Neural progenitor cell (in vitro differentiated cells): Measurements from ENCODE around the gene CAMK2A. TPM values are rescaled to one million over a fixed set of nuclear protein-coding genes. Genes with fewer than 3 reads are reported as not detected.

Experiments
- DNase-seq: peaks from one replicate; pipeline ENCODE4 v3.0.0-alpha.2; 2016; ENCODE audit warnings: low spot score
- H2AFZ ChIP-seq: fragments of 200-600 bp; sonication (generic); replicated peaks from 2 replicates; pipeline ENCODE4 v1.6.1; 2016; ENCODE audit warnings: antibody characterized with exemption
- H3F3A ChIP-seq: fragments of 200-600 bp; sonication (generic); 2 replicates; pipeline ENCODE4 v1.6.1; 2016; ENCODE audit warnings: antibody characterized with exemption, low read depth
- H3K27ac ChIP-seq: fragments of 200-600 bp; sonication (generic); 2 replicates; pipeline ENCODE4 v1.5.1; 2016; ENCODE audit warnings: mild to moderate bottlenecking
- H3K27me3 ChIP-seq: fragments of 200-600 bp; sonication (generic); 2 replicates; pipeline ENCODE4 v1.6.1; 2016; ENCODE audit warnings: mild to moderate bottlenecking, moderate library complexity
- H3K36me3 ChIP-seq: fragments of 200-600 bp; sonication (generic); 2 replicates; pipeline ENCODE4 v1.5.1; 2016
- H3K4me1 ChIP-seq: fragments of 200-600 bp; sonication (generic); 2 replicates; pipeline ENCODE4 v1.6.1; 2016; ENCODE audit warnings: mixed run types
- H3K4me2 ChIP-seq: fragments of 200-600 bp; sonication (generic); 2 replicates; pipeline ENCODE4 v1.6.1; 2016
- H3K4me3 ChIP-seq: fragments of 200-600 bp; sonication (generic); 2 replicates; pipeline ENCODE4 v1.5.1; 2016
- H3K79me2 ChIP-seq: fragments of 200-600 bp; sonication (generic); 2 replicates; pipeline ENCODE4 v1.6.1; 2016; ENCODE audit warnings: low read depth
- H3K9ac ChIP-seq: fragments of 200-600 bp; sonication (generic); 2 replicates; pipeline ENCODE4 v1.6.1; 2016
- H3K9me3 ChIP-seq: fragments of 200-600 bp; sonication (generic); 2 replicates; pipeline ENCODE4 v1.5.1; 2016; ENCODE audit warnings: low read depth
- H4K20me1 ChIP-seq: fragments of 200-600 bp; sonication (generic); 2 replicates; pipeline ENCODE4 v1.6.1; 2016; ENCODE audit warnings: low read depth
- H3K27ac Mint-ChIP-seq: 3 replicates; pipeline ENCODE4 v1.8.0; 2021; ENCODE audit warnings: mixed read lengths
- H3K27me3 Mint-ChIP-seq: 2 replicates; pipeline ENCODE4 v1.8.0; 2022; ENCODE audit warnings: low read depth, mild to moderate bottlenecking, inconsistent platforms, moderate library complexity, mixed read lengths; ENCODE audit not compliant: insufficient read depth
- H3K36me3 Mint-ChIP-seq: 3 replicates; pipeline ENCODE4 v1.8.0; 2021; ENCODE audit warnings: mixed read lengths
- H3K4me1 Mint-ChIP-seq: 3 replicates; pipeline ENCODE4 v1.8.0; 2021; ENCODE audit warnings: mixed read lengths
- H3K4me3 Mint-ChIP-seq: 3 replicates; pipeline ENCODE4 v1.8.0; 2021; ENCODE audit warnings: mild to moderate bottlenecking, moderate library complexity, mixed read lengths
- H3K9me3 Mint-ChIP-seq: 3 replicates; pipeline ENCODE4 v1.8.0; 2020; ENCODE audit warnings: mixed read lengths
- EZH2 ChIP-seq: fragments of 200-600 bp; sonication (generic); IDR thresholded peaks from 2 replicates; pipeline ENCODE4 v1.6.1; 2017; ENCODE audit warnings: antibody characterized with exemption, mild to moderate bottlenecking, moderate library complexity
- EZH2phosphoT487 ChIP-seq: fragments of 200-600 bp; sonication (generic); IDR thresholded peaks from 2 replicates; pipeline ENCODE4 v1.6.1; 2017; ENCODE audit warnings: antibody characterized with exemption
- total RNA-seq: library from RNA; depleted of rRNA; stranded (reverse); fragments of >200 nt; gene quantifications from 2 replicates; pipeline ENCODE4 v1.2.3, GENCODE V29; 2015; ENCODE audit warnings: low replicate concordance
- TF ChIP-seq, protein P1 (sequence below): fragments of 200-600 bp; sonication (generic); IDR thresholded peaks from 2 replicates; pipeline ENCODE4 v1.5.1; 2017; ENCODE audit warnings: antibody characterized with exemption, mild to moderate bottlenecking

Gene CAMK2A
- total RNA-seq, 1 donor from 2014 or later, result 0.09 TPM

DNA sequence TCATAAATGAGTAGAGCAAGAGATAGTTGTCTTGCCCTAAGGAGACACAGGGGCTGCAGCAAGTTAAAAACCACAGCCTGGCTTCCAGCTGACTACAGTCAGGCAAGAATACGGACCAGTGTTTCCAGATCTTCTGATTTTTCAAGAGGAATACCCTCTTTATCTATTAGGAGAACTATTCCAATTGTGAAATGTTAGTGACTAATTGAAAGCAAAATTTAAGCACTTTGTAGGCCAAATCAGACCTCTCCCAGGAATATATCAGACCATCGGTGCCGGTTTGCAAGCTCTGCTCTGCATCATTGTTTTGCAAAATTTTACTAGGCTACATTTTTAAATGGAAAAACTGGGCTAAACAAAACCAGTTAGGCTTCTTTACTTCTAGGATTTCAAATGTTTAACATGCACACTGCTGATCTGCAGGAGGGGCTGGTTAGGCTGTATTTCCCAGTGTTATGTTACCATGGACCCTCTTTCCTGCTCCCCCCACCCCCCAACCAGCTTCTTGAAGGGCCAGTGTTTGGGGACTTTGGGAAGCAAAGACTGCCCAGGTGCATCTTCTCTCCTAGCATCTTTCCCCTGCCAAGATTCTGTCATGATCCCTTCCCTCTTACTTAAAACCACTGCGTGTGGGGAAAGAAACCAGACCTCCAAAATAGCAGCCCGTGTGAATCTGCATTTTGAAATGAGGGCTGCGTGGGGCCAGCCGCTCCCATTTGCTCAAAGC, 14.2 kb upstream of the CAMK2A start:
- Mint-ChIP-seq H3K27ac (no peak overlapping the region), H3K9me3 (no peaks in the 10 kb centered on the region), H3K27me3 (peaks cover 7% of the 10 kb centered on the region), H3K4me1 (peaks cover 75% of the 10 kb centered on the region), H3K36me3 (no peaks in the 10 kb centered on the region), H3K4me3 (peak overlapping the region; percentile 57)
- TF ChIP-seq EZH2phosphoT487 (no peak), EZH2 (no peak)
- TF ChIP-seq, protein P1, sequence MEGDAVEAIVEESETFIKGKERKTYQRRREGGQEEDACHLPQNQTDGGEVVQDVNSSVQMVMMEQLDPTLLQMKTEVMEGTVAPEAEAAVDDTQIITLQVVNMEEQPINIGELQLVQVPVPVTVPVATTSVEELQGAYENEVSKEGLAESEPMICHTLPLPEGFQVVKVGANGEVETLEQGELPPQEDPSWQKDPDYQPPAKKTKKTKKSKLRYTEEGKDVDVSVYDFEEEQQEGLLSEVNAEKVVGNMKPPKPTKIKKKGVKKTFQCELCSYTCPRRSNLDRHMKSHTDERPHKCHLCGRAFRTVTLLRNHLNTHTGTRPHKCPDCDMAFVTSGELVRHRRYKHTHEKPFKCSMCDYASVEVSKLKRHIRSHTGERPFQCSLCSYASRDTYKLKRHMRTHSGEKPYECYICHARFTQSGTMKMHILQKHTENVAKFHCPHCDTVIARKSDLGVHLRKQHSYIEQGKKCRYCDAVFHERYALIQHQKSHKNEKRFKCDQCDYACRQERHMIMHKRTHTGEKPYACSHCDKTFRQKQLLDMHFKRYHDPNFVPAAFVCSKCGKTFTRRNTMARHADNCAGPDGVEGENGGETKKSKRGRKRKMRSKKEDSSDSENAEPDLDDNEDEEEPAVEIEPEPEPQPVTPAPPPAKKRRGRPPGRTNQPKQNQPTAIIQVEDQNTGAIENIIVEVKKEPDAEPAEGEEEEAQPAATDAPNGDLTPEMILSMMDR, result no peak
- peaks cover 7% of the 10 kb centered on the region for H3K27me3 ChIP-seq
- no peaks in the 10 kb centered on the region for H3K36me3 ChIP-seq
- DNase-seq, result no peak
- no peaks in the 10 kb centered on the region for H3K9me3 ChIP-seq
- no peak overlapping the region for H3K27ac ChIP-seq
- no peaks in the 10 kb centered on the region for H4K20me1 ChIP-seq
- H3K4me2 ChIP-seq, result peak overlapping the region; percentile 74
- no peak overlapping the region for H3K9ac ChIP-seq
- H3K4me1 ChIP-seq, result peaks cover 50% of the 10 kb centered on the region
- H2AFZ ChIP-seq, result peak overlapping the region; percentile 95
- H3K79me2 ChIP-seq, result no peaks in the 10 kb centered on the region
- peaks cover 52% of the 10 kb centered on the region for H3F3A ChIP-seq
- no peak overlapping the region for H3K4me3 ChIP-seq

GRCh38 chr5:150303070-150303615, 13.6 kb upstream of the CAMK2A start:
- Mint-ChIP-seq H3K9me3 (no peaks in the 10 kb centered on the region), H3K27me3 (peaks cover 9% of the 10 kb centered on the region), H3K4me1 (peaks cover 76% of the 10 kb centered on the region), H3K4me3 (peak overlapping the region; percentile 57), H3K27ac (no peak overlapping the region), H3K36me3 (no peaks in the 10 kb centered on the region)
- H3K4me3 ChIP-seq, result peak overlapping the region; percentile 49
- H4K20me1 ChIP-seq, result no peaks in the 10 kb centered on the region
- H3K27me3 ChIP-seq, result peaks cover 7% of the 10 kb centered on the region
- TF ChIP-seq, protein P1, result no peak
- TF ChIP-seq EZH2 (no peak), EZH2phosphoT487 (no peak)
- no peaks in the 10 kb centered on the region for H3K9me3 ChIP-seq
- H3K4me1 ChIP-seq, result peaks cover 51% of the 10 kb centered on the region
- peaks cover 52% of the 10 kb centered on the region for H3F3A ChIP-seq
- no peaks in the 10 kb centered on the region for H3K79me2 ChIP-seq
- no peaks in the 10 kb centered on the region for H3K36me3 ChIP-seq
- peak; percentile 63 for DNase-seq
- no peak overlapping the region for H3K9ac ChIP-seq
- peak overlapping the region; percentile 95 for H2AFZ ChIP-seq
- H3K4me2 ChIP-seq, result peak overlapping the region; percentile 74
- no peak overlapping the region for H3K27ac ChIP-seq

GRCh38 chr5:150302301-150303069, 12.9 kb upstream of the CAMK2A start, which contains the start of gene ARSI:
Gene ARSI (minus strand): TSS chr5:150302905. CDS start chr5:150302373, 532 bp downstream.
- Histone ChIP-seq H3K9me3 (no peaks in the 10 kb centered on the region), H3K79me2 (no peaks in the 10 kb centered on the region), H3K36me3 (no peaks in the 10 kb centered on the region), H3K4me2 (peak within 1 kb of the TSS; percentile 74), H3K4me1 (peaks cover 51% of the 10 kb centered on the region), H3K4me3 (peak within 1 kb of the TSS; percentile 49), H3K9ac (no peak within 1 kb of the TSS), H4K20me1 (no peaks in the 10 kb centered on the region), H3K27me3 (peaks cover 7% of the 10 kb centered on the region), H3K27ac (peak within 1 kb of the TSS; percentile 76), H2AFZ (peak within 1 kb of the TSS; percentile 95), H3F3A (peaks cover 52% of the 10 kb centered on the region)
- no peak within 1 kb of the TSS for H3K27ac Mint-ChIP-seq
- TF ChIP-seq EZH2 (peak; percentile 61), EZH2phosphoT487 (no peak)
- TF ChIP-seq, protein P1, result peak; percentile 56
- H3K36me3 Mint-ChIP-seq, result no peaks in the 10 kb centered on the region
- no peaks in the 10 kb centered on the region for H3K9me3 Mint-ChIP-seq
- peaks cover 9% of the 10 kb centered on the region for H3K27me3 Mint-ChIP-seq
- peak; percentile 91 for DNase-seq
- H3K4me3 Mint-ChIP-seq, result peak within 1 kb of the TSS; percentile 78
- H3K4me1 Mint-ChIP-seq, result peaks cover 71% of the 10 kb centered on the region
